BJ (cell line): ENCODE measurements around the gene GSTM3. TPM values are rescaled to one million over a fixed set of nuclear protein-coding genes. Genes with fewer than 3 reads are reported as not detected.

Experiments used
- CTCF ChIA-PET: fragments of 350-600 bp; formaldehyde crosslinking; extraction: SDS; loops from one replicate; lab custom pipeline; 2021; ENCODE audit warnings: antibody characterized with exemption, inconsistent platforms; lab: Yijun Ruan, JAX
- POLR2A ChIA-PET: fragments of 300-600 bp; sonication (Branson Sonifier 250); formaldehyde crosslinking; extraction: SDS; loops from one replicate; lab custom pipeline; 2021; ENCODE audit warnings: antibody characterized with exemption; lab: Charles Lee
- DNase-seq: peaks from one replicate; pipeline ENCODE4 v3.0.0-alpha.2; 2011; ENCODE audit warnings: low read depth
- H3K27me3 ChIP-seq: 2 replicates; pipeline ENCODE4 v1.6.0; 2011; ENCODE audit warnings: low read length; ENCODE audit not compliant: control insufficient read depth, insufficient read depth
- H3K36me3 ChIP-seq: 2 replicates; pipeline ENCODE4 v1.5.1; 2011; ENCODE audit warnings: low read length; ENCODE audit not compliant: control insufficient read depth, insufficient read depth
- H3K4me3 ChIP-seq: 2 replicates; pipeline ENCODE4 v1.5.1; 2011; ENCODE audit warnings: low read depth, mild to moderate bottlenecking, control low read depth, low read length
- CTCF ChIP-seq: IDR thresholded peaks from 2 replicates; pipeline ENCODE4 v1.5.1; 2011; ENCODE audit warnings: low read depth, mild to moderate bottlenecking, control low read depth, inconsistent platforms, low read length, moderate library complexity; ENCODE audit not compliant: insufficient read depth
- polyA minus RNA-seq: library from RNA; depleted of rRNA, polyadenylated mRNA; stranded (reverse); fragments of >200 nt; gene quantifications from 2 replicates; pipeline ENCODE4 v1.2.3, GENCODE V29; 2011; rRNA and poly(A)+ RNA removed
- polyA plus RNA-seq: library from polyadenylated mRNA; depleted of rRNA; stranded (reverse); fragments of >200 nt; gene quantifications from 2 replicates; pipeline ENCODE4 v1.2.3, GENCODE V29; 2011; rRNA removed

Gene GSTM3
- polyA plus RNA-seq (113 and 172 TPM in 2 replicates), polyA minus RNA-seq (40.4 and 52.8 TPM in 2 replicates)

- ChIA-PET POLR2A (no interaction called here), CTCF (interaction anchor here (2.0 kb wide), 1 partner anchor 9 kb away, joined by 7 read pairs; no protein-coding TSS in a partner anchor)
- DNase-seq = no peak
- peaks cover 2% of the 10 kb centered on the region; the same call in 1 of the 2 replicates for H3K36me3 ChIP-seq
- peak within 1 kb of the TSS; percentile 84 for H3K4me3 ChIP-seq
- TF ChIP-seq CTCF = no peak
- peaks cover 4% of the 10 kb centered on the region for H3K27me3 ChIP-seq
Measured at GRCh38 chr1:109740615-109741373, at the start of gene GSTM3. TSS of gene GSTM3 (minus strand) at chr1:109741038. CDS start at chr1:109740287, 751 bp downstream.

GRCh38 chr1:109790329-109790728 lies 49.5 kb upstream of the GSTM3 start:
- DNase-seq = no peak
- no peak for TF ChIP-seq CTCF
- no peaks in the 10 kb centered on the region for H3K36me3 ChIP-seq
- no peak overlapping the region for H3K4me3 ChIP-seq
- ChIA-PET CTCF (interaction anchor here (1.1 to 26.2 kb wide), 8 partner anchors 12 to 239 kb away, joined by 3 to 763 read pairs (median 4); partner anchors contain the start of gene AHCYL1), POLR2A (no interaction called here)
- no peaks in the 10 kb centered on the region for H3K27me3 ChIP-seq

GRCh38 chr1:109789551-109790180 lies 48.8 kb upstream of the GSTM3 start:
- H3K27me3 ChIP-seq = no peaks in the 10 kb centered on the region
- ChIA-PET POLR2A (no interaction called here), CTCF (interaction anchor here (0.9 to 26.2 kb wide), 7 partner anchors 11 to 240 kb away, joined by 3 to 763 read pairs (median 4); partner anchors contain the start of gene AHCYL1)
- H3K36me3 ChIP-seq = no peaks in the 10 kb centered on the region
- TF ChIP-seq CTCF = no peak
- no peak for DNase-seq
- no peak overlapping the region for H3K4me3 ChIP-seq

GRCh38 chr1:109788695-109789521 lies 48.1 kb upstream of the GSTM3 start:
- no peak overlapping the region for H3K4me3 ChIP-seq
- POLR2A ChIA-PET = no interaction called here
- DNase-seq = no peak
- no peaks in the 10 kb centered on the region for H3K27me3 ChIP-seq
- H3K36me3 ChIP-seq = no peaks in the 10 kb centered on the region
- TF ChIP-seq CTCF = peak; percentile 52
- CTCF ChIA-PET = interaction anchor here (0.9 to 26.2 kb wide), 8 partner anchors 8 to 241 kb away, joined by 3 to 763 read pairs (median 4); partner anchors contain the start of gene AHCYL1
